ENCODE data around the gene UNC13A.

The UNC13A gene

DNA sequence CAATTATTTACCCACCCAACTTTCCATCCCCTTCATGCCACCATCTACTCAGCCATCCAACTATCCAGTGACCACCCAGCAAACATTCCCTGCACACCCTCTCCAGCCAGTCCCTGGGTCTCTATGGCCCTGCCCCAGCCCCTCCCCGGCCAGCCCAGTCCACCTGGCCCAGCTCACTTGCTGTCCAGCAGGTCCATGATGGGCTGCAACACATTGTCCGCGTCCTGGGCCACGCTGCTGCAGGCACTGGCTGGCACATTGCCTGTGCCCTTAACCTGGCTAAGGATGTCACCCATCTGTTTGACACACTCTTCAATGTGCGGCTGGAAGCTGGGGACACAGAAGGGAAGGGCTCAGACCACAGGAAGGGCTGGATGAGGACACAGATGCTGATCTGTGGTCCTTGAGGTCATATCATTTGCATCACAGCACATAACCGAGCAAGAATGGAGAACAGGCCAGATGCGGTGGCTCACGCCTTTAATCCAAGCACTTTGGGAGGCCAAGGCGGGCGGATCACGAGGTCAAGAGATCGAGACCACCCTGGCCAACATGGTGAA, 61.6 kb downstream of the UNC13A start:
- DNase-seq (ENCODE audit: low spot score): no peak

DNA sequence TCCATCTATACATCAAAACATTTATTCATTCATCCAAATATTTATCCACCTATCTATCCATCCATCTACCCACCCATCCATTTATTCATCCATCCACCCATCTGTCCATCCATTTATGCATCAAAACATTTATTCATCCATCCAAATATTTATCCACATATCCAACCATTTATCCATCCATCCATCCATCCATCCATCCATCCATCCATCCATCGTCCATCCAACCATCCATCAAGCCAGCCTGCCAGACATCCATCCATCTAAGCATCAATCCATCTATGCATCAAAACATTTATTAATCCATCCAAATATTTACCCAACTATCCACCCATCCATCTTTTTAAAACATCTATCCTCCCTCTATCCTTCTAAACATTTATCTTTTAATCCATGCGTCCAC, 62.2 kb downstream of the UNC13A start:
- DNase-seq (ENCODE audit: low spot score): no peak

DNA sequence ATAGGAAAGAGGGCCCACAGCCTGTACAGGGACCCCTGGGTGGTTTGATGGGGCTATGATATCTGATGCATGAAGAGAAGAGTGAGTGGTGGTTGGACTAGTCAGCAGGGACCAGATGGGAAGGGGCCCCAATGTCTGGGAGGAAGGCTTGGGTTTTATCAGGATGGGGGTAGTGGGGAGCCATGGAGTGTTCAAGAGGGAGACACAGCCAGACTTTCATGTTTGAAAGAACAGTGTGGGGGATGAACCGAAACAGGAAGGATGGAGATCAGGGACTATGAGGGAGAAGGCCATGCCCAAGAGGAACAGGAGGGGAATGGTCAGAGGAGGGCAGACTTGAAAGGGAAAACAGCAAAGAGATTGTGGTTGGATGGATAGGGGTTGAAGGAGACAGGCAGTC, 63.1 kb downstream of the UNC13A start:
- no peak for DNase-seq (ENCODE audit: low spot score)

DNA sequence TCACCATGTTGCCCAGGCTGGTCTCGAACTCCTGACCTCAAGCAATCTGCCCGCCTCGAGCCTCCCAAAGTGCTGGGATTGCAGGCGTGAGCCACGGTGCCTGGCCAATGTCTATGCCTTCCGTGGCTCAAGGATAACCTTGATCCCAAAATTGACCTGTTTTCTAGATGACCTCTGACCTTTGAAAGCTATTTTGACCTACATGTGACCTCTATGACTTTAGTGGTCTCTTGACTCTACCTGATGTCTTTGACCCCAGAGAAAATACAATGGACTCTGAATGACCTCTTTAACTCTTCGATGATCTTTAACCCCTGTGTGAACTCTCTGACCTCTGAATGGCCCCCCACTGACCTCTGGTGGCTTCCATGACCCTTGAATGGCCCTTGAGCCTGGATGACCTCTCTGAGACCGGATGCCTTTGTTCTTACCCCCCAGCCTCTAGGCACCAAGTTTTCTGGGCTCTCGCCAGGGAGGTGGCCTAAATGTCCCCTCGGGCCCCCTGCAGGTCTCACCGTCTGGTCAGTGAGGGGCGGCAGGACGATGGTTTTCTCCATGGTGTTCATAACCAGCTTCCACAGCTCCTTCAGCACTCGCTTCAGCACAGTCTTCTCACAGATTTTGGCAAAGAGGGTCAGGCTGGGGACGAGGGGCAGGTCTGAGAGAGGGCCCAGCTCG, 63.7 kb downstream of the UNC13A start:
- DNase-seq (ENCODE audit: low spot score): no peak

DNA sequence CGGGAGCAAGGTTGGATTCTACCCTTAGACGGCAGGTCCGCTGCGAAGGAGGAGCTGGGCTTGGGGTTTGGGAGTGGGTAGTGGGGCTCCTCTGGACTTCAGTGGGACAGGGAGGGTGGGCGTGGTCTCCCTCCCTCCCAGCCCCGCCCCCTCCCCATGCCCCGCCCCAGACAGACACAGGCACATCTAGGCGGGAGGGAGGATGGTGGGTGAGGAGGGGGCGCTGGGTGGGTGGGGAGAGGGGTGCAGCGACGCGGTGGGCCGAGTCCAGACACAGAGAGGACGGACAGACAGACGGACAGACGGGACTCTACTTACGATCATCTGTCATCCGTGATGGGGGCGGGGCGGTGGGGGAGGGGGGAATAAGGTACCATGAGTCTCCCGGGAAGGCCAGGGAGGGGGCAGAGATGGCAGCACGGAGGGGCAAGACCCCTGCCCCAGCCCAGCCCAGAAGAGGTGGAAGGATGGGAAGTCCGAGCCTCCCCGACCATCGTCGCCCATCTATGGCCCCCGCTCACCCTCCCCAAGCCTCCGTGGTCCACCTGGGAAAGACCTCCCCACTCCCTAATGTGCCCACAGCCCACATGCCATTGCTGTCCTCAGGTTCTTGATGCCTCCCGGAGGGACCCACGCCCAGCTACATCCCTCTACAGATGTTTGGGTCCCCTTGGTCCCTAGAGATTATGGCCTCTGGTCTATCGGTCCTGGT, 64.8 kb downstream of the UNC13A start:
- DNase-seq (ENCODE audit: low spot score): no peak

DNA sequence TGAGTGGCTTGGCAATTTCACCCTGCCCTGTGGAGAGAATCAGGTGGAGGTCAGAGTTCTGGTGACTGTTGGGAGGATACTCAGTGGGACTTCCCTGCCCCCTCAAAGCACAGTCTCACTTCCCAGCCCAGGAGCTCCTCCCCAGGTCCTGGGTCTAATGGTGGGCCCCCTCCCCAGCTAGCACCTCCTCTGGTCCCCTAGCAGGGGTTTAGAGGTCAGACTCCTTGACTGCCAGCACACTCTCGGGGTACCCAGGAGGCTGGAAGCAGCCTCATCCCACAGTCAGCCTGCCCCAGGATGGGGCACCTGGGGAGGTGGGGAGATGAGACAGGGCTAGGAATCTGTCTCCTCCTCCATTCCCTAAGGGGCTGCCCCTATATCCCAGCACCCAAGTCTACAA, 67.5 kb downstream of the UNC13A start:
- DNase-seq (ENCODE audit: low spot score): no peak

DNA sequence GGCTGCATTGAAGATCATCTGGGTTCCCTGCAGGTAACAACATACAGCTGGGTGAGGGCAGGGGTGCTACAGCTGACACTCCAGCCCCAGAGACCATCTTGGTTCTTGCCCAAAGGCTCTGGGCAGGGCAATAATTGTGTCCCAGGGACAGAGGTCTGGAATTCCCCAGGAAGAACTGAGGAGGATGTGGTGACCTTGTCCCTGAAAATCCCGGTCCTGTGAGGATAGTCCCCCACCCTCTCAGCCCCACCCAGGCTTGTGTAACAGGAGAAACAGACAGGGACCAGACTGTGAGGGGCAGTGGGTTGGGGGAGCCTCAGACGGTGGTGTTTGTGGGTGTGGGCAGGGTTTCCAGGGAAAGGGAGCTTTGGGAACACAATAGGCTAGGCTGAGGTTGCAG, 69.2 kb downstream of the UNC13A start:
- no peak for DNase-seq (ENCODE audit: low spot score)

DNA sequence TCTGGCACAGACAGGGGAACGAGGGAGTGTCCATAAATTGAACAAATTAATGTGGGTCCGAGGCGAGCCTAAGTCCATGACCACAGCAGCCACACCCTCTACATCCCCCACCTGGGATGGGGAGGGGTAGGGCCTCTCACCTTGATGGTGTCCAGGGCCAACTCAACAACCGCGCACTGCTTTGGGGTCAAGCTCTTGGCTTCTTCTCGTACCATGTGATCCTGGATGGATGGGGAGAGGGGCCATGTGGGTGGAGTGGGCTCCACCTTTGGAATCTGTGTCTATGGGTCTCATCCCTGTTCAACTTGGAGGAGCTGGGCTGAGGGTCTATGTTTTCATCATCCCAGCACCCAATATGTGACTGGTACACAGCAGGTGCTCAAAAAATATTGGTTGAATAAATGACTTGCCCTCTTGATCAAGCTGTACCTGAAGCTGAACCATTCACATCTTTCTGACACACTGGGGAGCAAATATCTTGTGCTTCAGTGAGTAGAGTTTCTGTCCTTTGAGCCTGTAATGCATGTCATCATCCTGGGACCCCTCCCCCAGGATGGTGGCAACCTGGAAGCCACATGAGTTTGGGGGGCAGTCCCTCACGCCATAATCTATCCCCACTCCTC, 69.8 kb downstream of the UNC13A start:
- no peak for DNase-seq (ENCODE audit: low spot score)

DNA sequence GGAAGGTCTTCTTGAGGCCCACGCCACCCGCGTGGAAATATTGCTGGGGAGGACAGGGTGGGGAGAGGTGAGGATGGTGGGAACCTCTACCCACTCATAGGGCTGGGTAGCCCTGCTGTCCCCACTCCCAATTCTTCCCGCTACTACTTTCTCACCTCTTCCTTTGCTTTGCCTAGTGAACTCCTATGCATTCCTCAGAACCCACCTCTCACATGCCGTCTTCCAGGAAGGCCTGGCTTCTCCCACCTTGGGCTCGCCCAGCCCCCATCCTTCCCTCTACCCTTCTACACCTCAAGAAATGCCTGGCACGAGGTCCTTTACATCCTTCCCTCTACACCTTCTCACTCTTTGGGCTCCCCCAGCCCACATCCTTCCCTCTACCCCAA, 70.4 kb downstream of the UNC13A start:
- DNase-seq (ENCODE audit: low spot score): no peak

DNA sequence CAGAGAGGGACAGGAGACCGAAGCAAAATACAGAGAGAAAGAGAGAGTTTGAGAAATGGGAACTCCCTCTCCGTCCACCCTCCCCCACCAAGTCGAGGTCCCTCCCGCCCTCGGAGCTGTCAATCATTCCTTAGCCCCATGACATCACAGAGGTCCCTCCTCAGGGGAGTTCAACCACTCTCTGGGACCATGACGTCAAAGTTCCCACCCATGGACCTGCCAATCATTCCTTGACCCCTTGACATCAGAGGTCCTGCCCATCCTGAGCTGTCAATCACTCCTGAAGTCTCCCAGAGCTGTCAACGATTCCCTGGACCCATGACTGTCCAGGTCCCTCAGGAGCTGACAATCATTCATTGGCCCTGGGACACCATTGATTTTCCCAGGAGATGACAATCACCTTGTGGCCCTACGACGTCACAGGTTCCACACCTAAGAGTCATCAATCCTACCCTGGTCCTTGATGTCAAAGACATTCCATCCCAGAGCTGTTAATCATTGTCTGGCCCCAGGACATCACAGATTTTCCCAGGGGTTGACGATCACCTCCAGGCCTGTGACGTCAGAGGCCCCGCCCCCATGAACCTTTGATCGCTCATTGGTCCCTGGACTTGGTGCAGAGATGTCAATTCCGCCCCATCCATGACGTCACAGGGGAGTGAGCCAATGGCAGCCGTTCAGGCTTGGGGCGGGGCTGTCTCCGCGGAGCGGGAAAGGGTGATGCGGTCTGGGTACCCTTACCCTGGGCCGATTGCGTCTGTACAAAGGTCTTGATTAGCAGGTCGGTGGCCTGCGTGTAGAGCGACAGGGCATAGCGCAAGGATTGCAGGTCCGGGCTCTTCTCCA, 71.0 kb downstream of the UNC13A start:
- DNase-seq (ENCODE audit: low spot score): no peak

DNA sequence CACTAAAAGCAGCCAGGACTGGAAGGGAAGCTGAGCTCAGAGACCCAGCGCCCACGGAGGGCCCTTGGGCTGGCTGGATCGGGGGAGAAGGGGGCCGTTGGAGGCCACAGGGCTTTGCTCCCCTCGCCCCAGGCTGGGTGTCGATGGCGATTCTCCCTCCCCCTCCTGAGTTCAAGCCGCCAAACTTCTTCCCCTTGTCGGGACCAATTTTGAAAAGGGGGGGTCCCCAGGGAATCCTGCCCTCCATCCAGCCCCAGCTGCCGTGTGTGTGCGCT, 71.5 kb downstream of the UNC13A start:
- DNase-seq (ENCODE audit: low spot score): no peak

DNA sequence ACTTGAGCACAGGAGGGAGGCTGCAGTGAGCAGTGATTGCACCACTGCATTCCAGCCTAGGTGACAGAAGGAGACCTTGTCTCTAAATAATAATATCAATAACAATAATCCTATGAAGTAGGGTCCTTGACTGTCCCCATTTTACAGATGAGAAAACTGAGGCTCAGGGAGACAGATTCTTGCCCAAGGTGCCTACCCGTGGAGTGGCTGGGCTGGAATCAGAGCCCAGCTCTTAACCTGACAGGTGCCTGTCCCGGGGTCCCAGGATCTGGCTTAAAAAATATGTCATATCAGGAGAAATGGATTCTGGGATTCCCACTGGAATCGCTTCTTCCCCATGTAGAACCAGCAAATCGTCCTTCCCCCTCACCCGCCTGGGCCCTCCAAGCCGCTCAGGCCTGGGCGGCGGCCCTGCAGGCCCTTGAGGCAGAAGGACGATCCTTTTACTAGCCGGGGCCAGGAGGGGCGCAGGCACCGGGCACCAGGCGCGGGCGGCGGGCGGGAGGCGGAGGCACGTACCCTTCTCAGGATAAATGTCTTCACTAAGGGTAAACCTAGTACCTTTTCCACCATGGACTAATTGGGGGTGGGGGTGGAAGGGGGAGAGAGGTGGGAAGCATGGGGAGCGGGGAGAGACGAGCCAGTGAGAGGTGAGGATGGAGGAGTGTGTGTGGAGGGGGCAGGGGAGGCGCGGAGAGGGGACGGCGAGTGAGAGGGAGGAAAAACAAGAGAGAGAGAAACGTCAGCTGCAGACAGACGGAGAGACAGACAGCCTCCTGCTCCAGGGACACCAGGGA, 72.1 kb downstream of the UNC13A start:
- DNase-seq (ENCODE audit: low spot score): no peak

DNA sequence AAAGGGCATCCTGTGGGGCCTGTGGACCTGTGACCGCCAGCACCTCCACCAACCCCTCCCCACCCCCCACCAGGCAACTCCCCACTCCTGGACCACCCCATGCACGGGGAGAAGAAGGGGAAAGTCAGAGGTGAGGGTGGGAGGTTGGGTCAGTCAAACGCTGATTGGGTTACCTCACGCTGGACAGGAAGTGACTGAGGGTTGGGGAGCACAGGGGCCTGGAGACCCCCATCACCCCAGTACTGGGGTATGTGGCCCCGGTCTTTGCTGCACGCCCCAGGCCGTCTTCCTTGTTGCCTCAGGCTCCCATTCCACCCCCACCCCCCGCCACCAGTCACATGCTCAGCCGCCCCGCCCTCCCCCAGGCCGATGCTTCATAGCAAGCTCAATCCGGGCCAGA, 73.7 kb downstream of the UNC13A start:
- DNase-seq (ENCODE audit: low spot score): no peak

DNA sequence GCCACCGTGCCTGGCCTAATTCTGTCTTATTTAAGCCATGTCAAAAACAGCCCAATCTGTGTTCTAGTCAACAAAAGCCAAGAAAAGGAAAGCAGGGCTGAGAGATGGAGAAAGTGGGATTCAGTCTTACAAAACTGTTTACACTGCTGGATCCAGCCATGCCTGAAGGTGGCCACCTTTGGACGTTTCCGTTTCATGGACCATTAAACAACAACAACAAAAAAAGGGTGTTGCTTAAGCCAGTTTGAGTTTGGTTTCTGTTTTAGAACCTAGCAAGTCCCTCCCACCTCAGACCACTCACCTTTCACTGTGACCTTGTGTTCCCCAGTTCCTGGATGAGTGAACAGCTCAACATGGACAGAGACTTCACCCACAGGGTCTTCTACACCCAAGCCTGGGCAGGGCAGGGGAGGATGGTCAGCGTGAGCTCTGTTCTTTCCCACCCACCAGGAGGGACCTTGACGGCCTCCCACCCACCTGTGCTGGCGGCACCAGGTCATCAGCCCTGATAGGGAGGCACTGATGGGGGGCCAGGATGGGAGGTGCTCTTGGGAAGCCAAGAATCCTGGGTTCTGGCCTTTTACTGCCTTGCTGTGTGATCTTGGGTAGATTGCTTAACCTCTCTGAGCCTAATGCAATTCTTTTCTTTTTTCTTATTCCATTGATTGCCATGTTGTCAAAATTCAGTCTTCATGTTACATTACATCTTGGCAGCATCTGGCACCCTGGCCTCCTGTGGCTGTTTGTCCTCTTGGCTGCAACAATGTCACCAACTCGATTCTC, 76.5 kb downstream of the UNC13A start:
- no peak for DNase-seq (ENCODE audit: low spot score)

DNA sequence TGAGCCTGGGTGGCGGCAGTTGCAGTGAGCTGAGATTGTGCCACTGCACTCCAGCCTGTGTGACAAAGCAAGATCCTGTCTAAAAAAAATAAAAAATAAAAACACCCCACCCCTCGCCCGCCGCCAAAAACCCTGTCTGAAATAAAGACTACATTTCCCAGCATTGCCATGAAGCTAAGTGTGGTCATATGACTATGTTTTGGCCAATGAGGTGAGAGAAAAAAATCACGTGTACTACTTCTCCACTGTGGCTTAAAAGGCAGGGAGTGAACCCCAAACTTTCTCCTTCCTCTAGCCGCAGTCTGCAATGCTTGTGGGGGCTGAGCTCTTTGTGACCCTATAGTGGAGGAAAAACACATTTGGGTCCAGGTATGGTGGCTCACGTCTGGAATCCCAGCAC, 77.8 kb downstream of the UNC13A start:
- DNase-seq (ENCODE audit: low spot score): no peak

DNA sequence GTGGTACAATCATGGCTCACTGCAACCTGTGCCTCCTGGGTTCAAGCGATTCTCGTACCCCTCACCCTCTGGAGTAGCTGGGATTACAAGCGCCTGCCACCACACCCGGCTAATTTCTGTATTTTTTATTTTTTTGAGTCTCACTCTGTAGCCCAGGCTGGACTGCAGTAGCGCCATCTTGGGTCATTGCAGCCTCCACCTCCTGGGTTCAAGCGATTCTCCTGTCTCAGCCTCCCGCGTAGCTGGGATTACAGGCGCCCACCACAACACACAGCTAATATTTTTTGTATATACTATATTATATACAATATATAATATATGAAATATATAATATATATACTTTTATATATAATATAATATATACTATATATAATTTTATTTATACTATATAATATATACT, 80.2 kb downstream of the UNC13A start:
- DNase-seq (ENCODE audit: low spot score): no peak

DNA sequence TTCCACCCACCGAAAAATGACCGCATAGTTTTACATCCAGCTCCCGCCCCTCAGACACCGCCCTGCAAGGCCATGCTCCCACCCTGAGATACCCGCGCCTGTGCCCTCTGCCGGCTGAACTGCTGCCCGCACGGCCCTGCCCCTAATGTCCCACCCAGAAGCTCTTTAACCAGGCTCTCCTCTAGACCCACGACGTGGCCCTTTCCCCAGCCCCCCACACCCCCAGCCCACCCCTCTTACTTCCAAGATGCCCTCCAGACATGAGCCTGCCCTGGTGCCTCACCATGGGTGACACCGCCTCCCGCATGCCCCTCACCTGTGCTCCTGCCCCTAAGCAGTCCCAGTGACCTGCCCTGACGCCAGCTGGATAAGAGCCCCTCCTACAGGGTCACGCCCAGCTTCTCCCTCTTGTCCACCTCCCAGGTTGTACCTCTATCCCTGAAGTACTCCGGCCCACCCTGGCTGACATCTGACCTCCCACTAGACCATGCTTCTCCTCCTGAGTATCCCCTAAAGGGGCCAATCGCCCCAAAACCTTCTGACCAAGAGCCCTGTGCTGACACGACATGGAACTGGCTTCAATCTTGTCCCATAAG, 81.5 kb downstream of the UNC13A start:
- DNase-seq (ENCODE audit: low spot score): no peak

DNA sequence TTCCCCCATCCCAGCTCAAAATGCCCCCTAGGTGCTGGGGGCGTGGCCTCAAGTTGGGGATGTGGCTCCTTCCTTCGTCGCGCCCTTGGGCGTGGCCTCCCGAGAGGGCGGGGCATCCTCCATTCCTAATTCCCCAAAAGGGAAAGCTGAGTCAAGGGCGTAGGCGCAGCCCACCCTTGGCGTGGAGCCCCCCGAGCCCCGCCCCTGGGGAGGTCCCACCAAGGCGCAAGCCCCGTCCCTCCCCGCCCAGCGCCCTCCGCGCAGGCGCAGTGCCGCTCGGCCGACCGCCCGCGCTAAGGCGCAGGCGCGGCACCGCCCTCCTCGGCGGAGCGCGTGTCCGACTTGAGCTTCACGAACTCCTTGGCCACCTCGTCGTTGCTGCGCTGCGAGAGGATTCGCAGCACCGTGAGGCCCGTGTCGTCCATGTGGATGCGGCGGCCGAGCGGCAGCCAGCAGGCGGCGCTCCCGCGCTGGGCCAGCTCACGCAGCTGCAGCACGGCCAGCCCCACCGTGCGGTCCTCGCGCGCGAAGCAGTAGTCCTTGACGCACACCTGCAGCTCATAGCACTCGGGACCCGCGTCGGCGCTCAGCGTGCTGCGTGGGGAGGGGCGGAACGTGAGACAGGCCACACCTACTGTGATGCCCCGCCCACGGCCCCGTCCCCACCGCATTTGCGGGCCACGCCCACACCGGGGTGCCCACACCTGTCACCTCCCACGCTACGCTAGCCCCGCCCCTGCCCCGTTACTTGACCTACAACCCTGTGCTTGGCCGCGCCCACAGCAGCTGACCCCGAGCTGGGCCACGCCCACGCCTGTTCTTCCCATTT, 82.2 kb downstream of the UNC13A start:
- DNase-seq (ENCODE audit: low spot score): no peak

DNA sequence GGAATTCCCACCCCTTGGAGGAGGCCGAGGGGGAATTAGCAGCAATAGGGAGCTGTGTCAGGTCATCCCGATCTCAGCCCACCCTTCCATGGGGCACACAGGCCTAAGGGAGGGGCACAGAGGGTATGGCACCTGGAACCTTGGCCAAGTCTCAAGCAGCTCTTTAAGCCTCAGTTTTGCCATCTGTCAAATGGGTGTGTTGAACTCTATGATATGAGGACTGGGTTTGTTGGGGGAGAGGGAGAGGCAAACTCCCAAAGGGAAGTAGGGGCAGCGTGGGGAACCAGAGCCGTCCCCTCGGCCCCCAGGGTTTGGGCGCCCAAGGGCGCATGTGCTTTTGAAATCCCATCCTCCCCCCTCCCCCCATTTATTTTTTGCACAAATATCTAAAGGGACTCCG, 83.0 kb downstream of the UNC13A start:
- no peak for DNase-seq (ENCODE audit: low spot score)
